PC-9 (cell line): Measurements from ENCODE around the gene RASD2. TPM values are rescaled to one million over a fixed set of nuclear protein-coding genes. Genes with fewer than 3 reads are reported as not detected.

Experiments used
- BruUV-seq: library from RNA; stranded (reverse); fragments of 400-500 nt; replicated peaks from 2 replicates; lab custom pipeline; 2021; lab: Mats Ljungman, UMichigan
- CTCF ChIA-PET: fragments of 300-600 bp; sonication (Branson Sonifier 250); formaldehyde crosslinking; loops from one replicate; lab custom pipeline; 2022; ENCODE audit warnings: antibody characterized with exemption; lab: Charles Lee
- POLR2A ChIA-PET: fragments of 300-600 bp; sonication (Branson Sonifier 250); formaldehyde crosslinking; loops from one replicate; lab custom pipeline; 2022; ENCODE audit warnings: antibody characterized with exemption; ENCODE audit not compliant: unreplicated experiment; lab: Charles Lee
- DNase-seq, 2 experiments: peaks; one replicate each; pipeline versions ENCODE4 v3.0.0 to v3.0.0-alpha.2; 2015 to 2022; ENCODE audit warnings: mixed read lengths in 1 of 2
- H2AFZ ChIP-seq: fragments of 200-600 bp; sonication (generic); 2 replicates; pipeline ENCODE4 v1.8.1; 2017; ENCODE audit warnings: antibody characterized with exemption
- H3F3A ChIP-seq: fragments of 200-600 bp; sonication (generic); 2 replicates; pipeline ENCODE4 v1.8.1; 2017; ENCODE audit warnings: antibody characterized with exemption, mild to moderate bottlenecking, low read depth; ENCODE audit not compliant: insufficient read depth
- H3K27ac ChIP-seq: fragments of 200-600 bp; sonication (generic); 2 replicates; pipeline ENCODE4 v1.6.1; 2016; ENCODE audit warnings: mixed run types
- H3K27me3 ChIP-seq: fragments of 200-600 bp; sonication (generic); 2 replicates; pipeline ENCODE4 v1.6.1; 2016; ENCODE audit warnings: low read depth, mixed run types; ENCODE audit not compliant: insufficient read depth
- H3K36me3 ChIP-seq: fragments of 200-600 bp; sonication (generic); 2 replicates; pipeline ENCODE4 v1.6.1; 2016; ENCODE audit warnings: low read depth, mixed run types
- H3K4me1 ChIP-seq: fragments of 200-600 bp; sonication (generic); replicated peaks from 2 replicates; pipeline ENCODE4 v1.6.1; 2016; ENCODE audit warnings: mixed run types; ENCODE audit not compliant: insufficient read depth
- H3K4me2 ChIP-seq: fragments of 200-600 bp; sonication (generic); 2 replicates; pipeline ENCODE4 v1.6.1; 2017; ENCODE audit warnings: mixed run types
- H3K4me3 ChIP-seq: fragments of 200-600 bp; sonication (generic); 2 replicates; pipeline ENCODE4 v1.6.1; 2016; ENCODE audit warnings: mixed run types
- H3K79me2 ChIP-seq: fragments of 200-600 bp; sonication (generic); 2 replicates; pipeline ENCODE4 v1.6.1; 2017; ENCODE audit warnings: low read depth, mixed run types
- H3K9me2 ChIP-seq: fragments of 200-600 bp; sonication (generic); 2 replicates; pipeline ENCODE4 v1.8.1; 2017; ENCODE audit warnings: mild to moderate bottlenecking; ENCODE audit not compliant: insufficient read depth
- H3K9me3 ChIP-seq: fragments of 200-600 bp; sonication (generic); 2 replicates; pipeline ENCODE4 v1.8.1; 2016; ENCODE audit warnings: low read depth; ENCODE audit not compliant: insufficient read depth
- H4K20me1 ChIP-seq: fragments of 200-600 bp; sonication (generic); 2 replicates; pipeline ENCODE4 v1.8.1; 2017; ENCODE audit not compliant: insufficient read depth
- EZH2 ChIP-seq: fragments of 200-600 bp; sonication (generic); IDR thresholded peaks from 2 replicates; pipeline ENCODE4 v1.8.0; 2017; ENCODE audit warnings: antibody characterized with exemption, low read depth
- intact Hi-C: fragments of 100-400 bp; cut with micrococcal nuclease; formaldehyde crosslinking; loops from one replicate; pipeline ENCODE4 v1.10.0; 2022; ENCODE audit not compliant: unreplicated experiment
- total RNA-seq: library from RNA; stranded (reverse); gene quantifications from 2 replicates; pipeline ENCODE4 v1.2.3, GENCODE V29; 2021
- TF ChIP-seq, protein P1 (sequence below): fragments of 200-600 bp; sonication (generic); conservative IDR thresholded peaks from 2 replicates; pipeline ENCODE4 v1.6.1; 2017; ENCODE audit warnings: mixed run types, antibody characterized with exemption, mild to moderate bottlenecking, moderate library complexity

Gene RASD2
- total RNA-seq, 1 experiment from 2014 or later = 0.70 TPM

GRCh38 chr22:35596821-35597220, 56.2 kb downstream of the RASD2 start:
- no peaks in the 10 kb centered on the region for H3K9me2 ChIP-seq
- intact Hi-C loops = no loop called here

DNA sequence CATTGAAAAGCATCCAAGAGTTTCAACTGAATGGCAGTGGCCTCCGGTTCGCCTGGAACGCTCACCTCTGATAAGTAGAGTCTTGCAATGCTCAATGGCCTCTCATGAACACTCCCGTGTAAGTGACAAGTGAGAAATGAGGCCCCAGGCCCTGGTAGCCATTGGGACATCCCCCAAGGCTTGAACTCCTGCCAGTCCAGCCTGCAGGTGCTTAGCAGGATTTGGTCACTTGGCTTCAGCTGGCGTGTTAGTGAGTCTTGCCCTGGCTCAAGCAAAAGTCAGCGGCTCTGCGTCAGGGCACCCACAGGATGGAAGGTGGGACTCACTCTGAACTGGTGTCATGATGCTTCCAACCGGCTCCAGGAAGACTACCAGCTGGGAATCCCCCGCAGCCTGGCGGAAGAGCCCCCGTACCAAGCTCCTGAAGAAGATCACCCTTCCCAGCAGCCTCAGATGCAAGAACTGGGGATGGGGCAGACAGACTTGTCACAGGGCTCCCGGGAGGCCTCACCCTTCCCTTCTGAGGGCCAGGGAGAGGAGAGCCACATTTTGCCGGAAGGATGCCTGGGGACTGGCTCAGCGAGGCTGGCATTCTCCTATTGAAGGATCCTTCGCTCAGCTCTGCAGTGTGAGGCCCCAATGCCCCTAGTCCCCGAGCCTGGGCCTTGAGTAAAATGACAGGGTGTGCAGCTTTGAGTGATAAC, 57.2 kb downstream of the RASD2 start:
- no peak overlapping the region for H2AFZ ChIP-seq
- no peaks in the 10 kb centered on the region for H3K36me3 ChIP-seq
- DNase-seq = no peak
- no peaks in the 10 kb centered on the region; the same call in 1 of the 2 replicates for H3K9me3 ChIP-seq
- H3K4me3 ChIP-seq = no peak overlapping the region
- TF ChIP-seq EZH2 = no peak
- TF ChIP-seq, protein P1, sequence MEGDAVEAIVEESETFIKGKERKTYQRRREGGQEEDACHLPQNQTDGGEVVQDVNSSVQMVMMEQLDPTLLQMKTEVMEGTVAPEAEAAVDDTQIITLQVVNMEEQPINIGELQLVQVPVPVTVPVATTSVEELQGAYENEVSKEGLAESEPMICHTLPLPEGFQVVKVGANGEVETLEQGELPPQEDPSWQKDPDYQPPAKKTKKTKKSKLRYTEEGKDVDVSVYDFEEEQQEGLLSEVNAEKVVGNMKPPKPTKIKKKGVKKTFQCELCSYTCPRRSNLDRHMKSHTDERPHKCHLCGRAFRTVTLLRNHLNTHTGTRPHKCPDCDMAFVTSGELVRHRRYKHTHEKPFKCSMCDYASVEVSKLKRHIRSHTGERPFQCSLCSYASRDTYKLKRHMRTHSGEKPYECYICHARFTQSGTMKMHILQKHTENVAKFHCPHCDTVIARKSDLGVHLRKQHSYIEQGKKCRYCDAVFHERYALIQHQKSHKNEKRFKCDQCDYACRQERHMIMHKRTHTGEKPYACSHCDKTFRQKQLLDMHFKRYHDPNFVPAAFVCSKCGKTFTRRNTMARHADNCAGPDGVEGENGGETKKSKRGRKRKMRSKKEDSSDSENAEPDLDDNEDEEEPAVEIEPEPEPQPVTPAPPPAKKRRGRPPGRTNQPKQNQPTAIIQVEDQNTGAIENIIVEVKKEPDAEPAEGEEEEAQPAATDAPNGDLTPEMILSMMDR = no peak
- H3K79me2 ChIP-seq = no peaks in the 10 kb centered on the region
- no peaks in the 10 kb centered on the region for H3K27me3 ChIP-seq
- H3K4me2 ChIP-seq = no peak overlapping the region
- H4K20me1 ChIP-seq = no peaks in the 10 kb centered on the region
- BruUV-seq = no TSS peak
- H3F3A ChIP-seq = peaks cover 39% of the 10 kb centered on the region
- POLR2A ChIA-PET = no interaction called here
- no peaks in the 10 kb centered on the region for H3K9me2 ChIP-seq
- intact Hi-C loops = no loop called here
- peaks cover 34% of the 10 kb centered on the region for H3K4me1 ChIP-seq
- CTCF ChIA-PET = no interaction called here
- no peak overlapping the region for H3K27ac ChIP-seq

More at GRCh38 chr22:35596821-35597220, 56.2 kb downstream of the RASD2 start:
- no peaks in the 10 kb centered on the region for H3K27me3 ChIP-seq
- no peaks in the 10 kb centered on the region for H3K79me2 ChIP-seq
- peaks cover 36% of the 10 kb centered on the region for H3F3A ChIP-seq
- BruUV-seq = no TSS peak
- peaks cover 36% of the 10 kb centered on the region for H3K4me1 ChIP-seq
- ChIA-PET CTCF (no interaction called here), POLR2A (no interaction called here)
- no peak overlapping the region for H3K27ac ChIP-seq
- H3K9me3 ChIP-seq = no peaks in the 10 kb centered on the region; the same call in 1 of the 2 replicates
- no peaks in the 10 kb centered on the region for H4K20me1 ChIP-seq
- no peak overlapping the region for H2AFZ ChIP-seq
- H3K36me3 ChIP-seq = no peaks in the 10 kb centered on the region
- H3K4me2 ChIP-seq = no peak overlapping the region
- TF ChIP-seq, protein P1 = no peak
- TF ChIP-seq EZH2 = no peak
- DNase-seq = no peak
- no peak overlapping the region for H3K4me3 ChIP-seq

DNA sequence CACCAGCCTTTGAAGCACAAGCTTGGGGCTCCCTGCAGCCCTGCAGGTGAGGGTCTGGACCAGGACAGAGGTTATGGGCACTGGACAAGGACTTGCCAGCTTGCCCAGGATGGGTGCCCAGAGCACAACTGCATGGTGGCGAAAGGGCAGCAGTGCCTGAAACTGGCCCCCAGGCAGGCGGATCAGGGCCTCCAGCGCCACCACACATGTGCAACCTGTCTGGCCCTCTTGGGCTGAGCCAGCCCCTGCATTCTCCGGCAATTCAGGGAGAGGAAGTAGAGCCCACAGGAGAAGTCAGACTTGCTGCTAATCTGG, 57.7 kb downstream of the RASD2 start:
- CTCF ChIA-PET = no interaction called here
- no TSS peak for BruUV-seq
- POLR2A ChIA-PET = no interaction called here

More for the DNA sequence above, 57.7 kb downstream of the RASD2 start:
- Histone ChIP-seq H3K4me1 (peaks cover 34% of the 10 kb centered on the region), H3F3A (peaks cover 44% of the 10 kb centered on the region), H3K9me2 (no peaks in the 10 kb centered on the region), H3K79me2 (no peaks in the 10 kb centered on the region), H3K4me3 (no peak overlapping the region), H3K36me3 (no peaks in the 10 kb centered on the region), H3K27me3 (no peaks in the 10 kb centered on the region), H3K4me2 (no peak overlapping the region), H4K20me1 (no peaks in the 10 kb centered on the region), H2AFZ (no peak overlapping the region), H3K9me3 (no peaks in the 10 kb centered on the region; the same call in 1 of the 2 replicates), H3K27ac (no peak overlapping the region)
- intact Hi-C loops = no loop called here
- no peak for TF ChIP-seq EZH2
- TF ChIP-seq, protein P1 = no peak
- no peak for DNase-seq
